Measurements from ENCODE around the gene HNRNPC. TPM values are rescaled to one million over a fixed set of nuclear protein-coding genes. Genes with fewer than 3 reads are reported as not detected.
A peak's percentile ranks its signal among the peaks of the same experiment; 100 is the strongest.
"Not testable (repeated sequence)": the region's sequence is repeated elsewhere in the genome, so short reads cannot be mapped to it uniquely, and the experiment has no call there.

HNRNPC gene
- total RNA-seq, 2 donors from 2014 or later = 948 to 1,048 TPM

DNA sequence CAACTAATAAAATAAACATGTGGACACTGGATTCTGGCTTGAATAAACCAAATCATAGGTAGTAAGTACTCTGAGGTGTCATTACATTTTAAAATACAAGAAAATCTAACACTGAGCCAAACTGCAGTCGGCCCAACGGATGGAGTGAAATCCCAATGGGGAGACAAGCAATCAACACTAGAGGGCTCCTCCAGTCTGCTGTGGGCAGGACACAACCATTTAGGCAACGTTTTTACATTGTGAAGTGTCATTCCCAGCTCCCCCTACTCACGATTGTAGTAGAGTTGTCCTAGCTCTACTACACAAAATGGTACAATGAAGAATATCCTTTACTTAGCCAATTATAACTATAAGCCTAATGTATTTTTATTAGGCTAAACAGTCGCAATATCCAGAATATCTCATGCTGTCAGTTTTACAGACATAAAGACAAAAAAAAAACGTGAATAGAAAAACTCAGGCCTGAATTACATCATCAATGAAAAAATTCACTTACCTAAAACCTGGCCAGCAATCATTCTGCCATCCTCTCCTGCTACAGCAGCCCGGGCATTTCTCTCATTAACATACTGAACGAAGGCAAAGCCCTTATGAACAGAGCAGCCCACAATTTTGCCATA is 35.7 kb downstream of the HNRNPC start:
- Mint-ChIP-seq H3K9me3 (no peaks in the 10 kb centered on the region), H3K36me3 (peaks cover 17 to 63% of the 10 kb centered on the region in 2 donors), H3K27ac (no peak overlapping the region)
- ATAC-seq = no peak
- no peak for DNase-seq (ENCODE audit: low spot score in 2 of 2)

DNA sequence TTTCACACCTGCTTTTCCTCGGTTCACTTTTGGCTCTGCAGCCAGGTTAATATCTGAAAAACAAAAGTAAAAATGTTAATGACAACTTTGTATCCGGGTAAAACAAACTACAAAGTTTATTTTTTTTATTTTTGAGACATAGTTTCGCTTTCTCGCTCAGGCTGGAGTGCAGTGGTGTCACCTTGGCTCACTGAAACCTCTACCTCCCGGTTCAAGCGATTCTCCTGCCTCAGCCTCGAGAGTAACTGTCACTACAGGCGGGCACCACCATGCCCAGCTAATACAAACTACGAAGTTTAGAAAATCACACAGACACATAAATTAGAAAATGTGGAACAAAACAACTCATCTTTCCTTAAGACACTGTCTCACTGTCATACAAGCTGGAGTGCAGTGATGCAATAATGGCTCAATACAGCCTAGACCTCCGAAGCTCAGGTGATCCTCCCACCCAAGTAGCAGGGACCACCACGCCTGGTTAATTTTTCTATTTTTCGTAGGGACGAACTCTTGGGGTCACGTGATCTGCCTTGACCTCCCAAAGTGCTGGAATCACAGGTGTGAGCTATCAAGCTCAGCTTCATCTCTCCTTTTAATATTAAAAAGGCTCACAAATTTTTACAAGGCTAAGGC is 38.1 kb downstream of the HNRNPC start:
- DNase-seq (ENCODE audit: low spot score in 2 of 2) = no peak

DNA sequence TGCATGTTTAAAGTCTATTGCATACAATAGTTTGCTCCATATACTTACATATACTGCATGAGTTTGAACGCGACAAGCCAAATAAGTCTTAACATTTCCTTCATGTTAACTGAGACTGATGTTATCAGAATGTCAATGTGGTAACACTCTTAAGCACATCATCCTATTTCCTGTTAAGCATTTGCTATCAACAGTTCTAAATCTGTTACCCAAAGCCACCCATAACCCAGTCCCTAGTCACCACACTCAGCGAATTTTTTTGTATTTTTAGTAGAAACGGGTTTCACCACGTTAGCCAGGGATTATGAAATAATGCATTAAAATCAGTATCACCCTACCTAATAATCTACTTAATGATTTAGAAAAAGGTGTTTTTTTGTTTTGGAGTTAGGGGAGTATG is 39.4 kb downstream of the HNRNPC start:
- Mint-ChIP-seq H3K9me3 (no peaks in the 10 kb centered on the region), H3K27ac (peak overlapping the region; percentile 63 to 82), H3K36me3 (peaks cover 23 to 58% of the 10 kb centered on the region in 2 donors)
- ATAC-seq = peak; percentile 34 to 72
- DNase-seq (ENCODE audit: low spot score in 2 of 2) = no peak

More for the DNA sequence above, 38.1 kb downstream of the HNRNPC start:
- H3K27ac Mint-ChIP-seq = peak overlapping the region in 1 of 2 donors; percentile 88
- H3K36me3 Mint-ChIP-seq = peaks cover 23 to 63% of the 10 kb centered on the region in 2 donors
- peak in 1 of 2 donors; percentile 32 for ATAC-seq
- no peaks in the 10 kb centered on the region for H3K9me3 Mint-ChIP-seq

DNA sequence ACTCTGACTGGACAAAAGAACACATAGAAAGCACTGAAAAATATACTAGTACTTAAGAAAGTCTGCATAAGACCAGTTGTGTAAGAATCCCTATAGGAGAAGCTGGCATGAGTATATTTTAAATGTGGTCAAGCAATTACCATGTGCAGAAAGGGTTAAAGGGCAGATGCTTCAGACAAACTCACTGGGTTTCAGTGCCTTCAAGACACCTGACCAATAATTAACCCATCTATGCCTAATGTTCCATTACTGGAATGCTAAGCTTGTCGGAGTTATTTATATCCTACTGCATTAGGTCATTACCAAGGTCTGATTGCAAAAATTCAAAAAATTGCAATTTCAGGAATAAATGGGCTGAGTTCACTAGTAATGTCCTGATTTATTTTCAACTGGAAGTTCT is 41.3 kb downstream of the HNRNPC start:
- ATAC-seq (no peak), DNase-seq (ENCODE audit: low spot score in 2 of 2) (no peak)
- Mint-ChIP-seq H3K9me3 (no peaks in the 10 kb centered on the region), H3K27ac (no peak overlapping the region), H3K36me3 (peaks cover 22 to 59% of the 10 kb centered on the region in 2 donors)

DNA sequence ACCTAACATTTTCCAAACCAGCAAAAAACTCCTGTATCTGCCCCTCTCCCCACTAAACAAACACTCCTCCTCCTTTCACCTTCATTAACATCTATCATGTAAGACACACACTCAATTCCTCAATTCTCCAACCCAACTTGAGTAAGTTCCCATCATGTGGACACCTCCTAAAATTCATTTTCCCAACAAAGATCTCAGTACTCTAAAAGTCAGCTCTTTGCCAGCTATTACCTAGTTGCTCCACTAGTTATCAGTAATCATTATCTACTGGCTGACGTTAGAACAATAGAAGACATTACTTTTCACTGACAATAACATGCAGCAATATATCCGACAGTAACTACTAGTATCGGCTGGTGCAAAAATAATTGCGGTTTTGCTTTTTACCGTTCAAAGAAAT is 42.1 kb downstream of the HNRNPC start:
- no peaks in the 10 kb centered on the region for H3K9me3 Mint-ChIP-seq
- peak overlapping the region; percentile 2 to 36 for H3K27ac Mint-ChIP-seq
- ATAC-seq (no peak), DNase-seq (ENCODE audit: low spot score in 2 of 2) (no peak)
- H3K36me3 Mint-ChIP-seq = peaks cover 22 to 61% of the 10 kb centered on the region in 2 donors

DNA sequence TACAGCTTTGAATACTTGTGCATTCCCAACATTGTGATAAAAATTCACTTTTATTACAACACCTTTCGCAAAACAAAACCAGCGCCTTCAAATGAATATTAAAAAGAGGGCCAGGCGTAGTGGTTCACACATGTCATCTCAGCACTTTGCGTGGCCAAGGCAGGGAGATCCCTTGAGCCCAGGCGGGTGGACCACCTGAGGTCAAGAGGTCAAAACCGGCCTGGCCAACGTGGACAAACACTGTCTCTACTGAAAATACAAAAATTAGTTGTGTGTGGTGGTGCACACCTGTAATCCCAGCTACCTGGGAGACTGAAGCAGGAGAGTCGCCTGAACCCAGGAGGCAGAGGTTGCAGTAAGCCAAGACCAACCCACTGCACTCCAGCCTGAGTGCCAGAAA is 42.8 kb downstream of the HNRNPC start:
- H3K36me3 Mint-ChIP-seq = peaks cover 22 to 61% of the 10 kb centered on the region in 2 donors
- ATAC-seq (no peak), DNase-seq (ENCODE audit: low spot score in 2 of 2) (no peak)
- no peak overlapping the region for H3K27ac Mint-ChIP-seq
- no peaks in the 10 kb centered on the region for H3K9me3 Mint-ChIP-seq

- not testable (repeated sequence) for DNase-seq (ENCODE audit: low spot score in 2 of 2); H3K9me3 Mint-ChIP-seq; ATAC-seq; H3K27ac Mint-ChIP-seq
- H3K36me3 Mint-ChIP-seq = peaks cover 21 to 60% of the 10 kb centered on the region in 2 donors
Observed at GRCh38 chr14:21225164-21225563, 44.1 kb downstream of the HNRNPC start.

GRCh38 chr14:21220874-21221477 is 48.3 kb downstream of the HNRNPC start:
- H3K27ac Mint-ChIP-seq = peak overlapping the region; percentile 45 to 98
- ATAC-seq (peak; percentile 29 to 74), DNase-seq (ENCODE audit: low spot score in 2 of 2) (no peak)
- no peaks in the 10 kb centered on the region for H3K9me3 Mint-ChIP-seq
- peaks cover 10 to 54% of the 10 kb centered on the region in 2 donors for H3K36me3 Mint-ChIP-seq

GRCh38 chr14:21219561-21220111 is 49.6 kb downstream of the HNRNPC start:
- Mint-ChIP-seq H3K27ac (peak overlapping the region; percentile 32 to 98), H3K36me3 (peaks cover 15 to 62% of the 10 kb centered on the region in 2 donors), H3K9me3 (no peaks in the 10 kb centered on the region)
- ATAC-seq (peak in 1 of 2 donors; percentile 23), DNase-seq (ENCODE audit: low spot score in 2 of 2) (no peak)

DNA sequence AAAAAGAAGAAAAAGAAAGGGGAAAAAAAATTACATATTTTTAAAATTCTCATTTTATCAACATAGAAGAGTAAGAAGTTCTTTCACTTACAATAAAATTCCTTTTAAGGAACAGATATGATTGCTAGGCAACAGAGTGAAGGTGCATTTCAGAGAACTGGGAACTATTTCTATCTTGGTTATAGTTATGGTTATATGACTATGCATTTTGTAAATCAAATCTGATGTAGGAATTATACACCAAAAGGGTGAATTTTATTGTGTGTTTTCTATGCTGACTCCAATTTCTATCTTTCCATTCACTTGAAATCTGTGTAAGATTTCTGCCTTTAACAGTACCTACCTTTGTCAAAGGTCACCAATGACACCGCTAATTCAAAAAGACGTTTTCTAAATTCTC is 50.1 kb downstream of the HNRNPC start:
- H3K36me3 Mint-ChIP-seq = peaks cover 14 to 61% of the 10 kb centered on the region in 2 donors
- DNase-seq (ENCODE audit: low spot score in 2 of 2) = no peak
- H3K27ac Mint-ChIP-seq = peak overlapping the region; percentile 32 to 98
- ATAC-seq = no peak
- no peaks in the 10 kb centered on the region for H3K9me3 Mint-ChIP-seq

- peaks cover 30 to 69% of the 10 kb centered on the region in 2 donors for H3K36me3 Mint-ChIP-seq
- H3K9me3 Mint-ChIP-seq = no peaks in the 10 kb centered on the region
- DNase-seq (ENCODE audit: low spot score in 2 of 2) (no peak), ATAC-seq (no peak)
- H3K27ac Mint-ChIP-seq = peak overlapping the region; percentile 72 to 97
Observed at GRCh38 chr14:21215879-21216251, 53.4 kb downstream of the HNRNPC start.

DNA sequence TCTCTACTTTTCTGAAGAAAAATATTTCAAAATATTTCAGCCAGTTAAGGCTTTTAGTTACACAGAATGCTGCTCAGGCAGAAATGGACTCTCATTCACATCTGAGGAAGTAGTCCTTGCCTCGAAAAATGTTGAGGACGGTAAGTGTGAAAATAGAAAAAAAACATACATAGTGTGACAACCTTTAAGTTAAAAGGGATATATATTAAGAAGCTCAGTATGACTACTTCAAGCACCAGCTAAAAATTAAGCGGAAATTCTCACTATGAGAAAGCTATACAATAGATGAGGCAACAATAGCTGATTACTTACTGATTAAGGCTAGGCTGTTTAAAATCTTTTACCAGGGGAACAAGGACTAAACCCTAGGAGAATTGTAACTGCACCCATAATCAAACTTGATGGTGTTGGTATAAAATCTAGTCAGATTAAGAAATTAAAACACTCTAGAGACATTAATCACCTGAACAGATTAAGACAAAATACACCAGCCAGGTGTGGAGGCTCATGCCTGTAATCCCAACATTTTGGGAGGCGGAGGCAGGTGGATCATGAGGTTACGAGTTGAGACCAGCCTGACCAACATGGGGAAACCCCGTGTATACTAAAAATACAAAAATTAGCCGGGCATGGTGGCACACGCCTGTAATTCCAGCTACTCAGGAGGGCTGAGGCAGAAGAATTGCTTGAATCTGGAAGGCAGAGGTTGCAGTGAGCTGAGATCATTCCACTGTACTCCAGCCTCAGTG is 53.9 kb downstream of the HNRNPC start:
- DNase-seq (ENCODE audit: low spot score in 2 of 2) = no peak
- peak; percentile 29 to 38 for ATAC-seq
- Mint-ChIP-seq H3K27ac (peak overlapping the region; percentile 72 to 97), H3K9me3 (no peaks in the 10 kb centered on the region), H3K36me3 (peaks cover 30 to 65% of the 10 kb centered on the region in 2 donors)

- Mint-ChIP-seq H3K9me3 (no peaks in the 10 kb centered on the region), H3K27ac (peak overlapping the region in 1 of 2 donors; percentile 19), H3K36me3 (peaks cover 30 to 63% of the 10 kb centered on the region in 2 donors)
- no peak for ATAC-seq
- DNase-seq (ENCODE audit: low spot score in 2 of 2) = no peak
Observed at GRCh38 chr14:21213652-21214051, 55.6 kb downstream of the HNRNPC start.

DNA sequence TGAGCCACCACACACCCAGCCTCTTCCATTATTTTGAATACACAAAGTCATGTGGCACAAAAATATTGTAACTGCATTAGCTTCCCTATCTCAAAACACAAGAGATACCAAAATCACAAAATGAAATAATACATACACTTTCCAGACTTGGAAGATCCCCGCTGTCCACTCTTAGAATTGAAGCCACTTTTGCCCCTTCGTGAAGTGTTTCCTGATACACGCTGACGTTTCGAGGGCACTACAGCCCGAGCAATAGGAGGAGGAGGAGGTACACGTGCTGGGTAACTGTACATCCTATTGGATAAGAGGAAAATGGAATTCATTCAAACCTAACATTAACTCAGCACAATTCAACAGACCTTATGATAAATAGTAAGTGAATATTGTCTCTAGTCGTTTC is 56.4 kb downstream of the HNRNPC start:
- Mint-ChIP-seq H3K36me3 (peaks cover 37 to 71% of the 10 kb centered on the region in 2 donors), H3K27ac (peak overlapping the region in 1 of 2 donors; percentile 94)
- ATAC-seq; H3K9me3 Mint-ChIP-seq; DNase-seq (ENCODE audit: low spot score in 2 of 2): not testable (repeated sequence)

- peaks cover 44 to 84% of the 10 kb centered on the region in 2 donors for H3K36me3 Mint-ChIP-seq
- H3K9me3 Mint-ChIP-seq = no peaks in the 10 kb centered on the region
- H3K27ac Mint-ChIP-seq = peak overlapping the region in 1 of 2 donors; percentile 78
- DNase-seq (ENCODE audit: low spot score in 2 of 2) (no peak), ATAC-seq (no peak)
Observed at GRCh38 chr14:21211509-21211908, 57.7 kb downstream of the HNRNPC start.

DNA sequence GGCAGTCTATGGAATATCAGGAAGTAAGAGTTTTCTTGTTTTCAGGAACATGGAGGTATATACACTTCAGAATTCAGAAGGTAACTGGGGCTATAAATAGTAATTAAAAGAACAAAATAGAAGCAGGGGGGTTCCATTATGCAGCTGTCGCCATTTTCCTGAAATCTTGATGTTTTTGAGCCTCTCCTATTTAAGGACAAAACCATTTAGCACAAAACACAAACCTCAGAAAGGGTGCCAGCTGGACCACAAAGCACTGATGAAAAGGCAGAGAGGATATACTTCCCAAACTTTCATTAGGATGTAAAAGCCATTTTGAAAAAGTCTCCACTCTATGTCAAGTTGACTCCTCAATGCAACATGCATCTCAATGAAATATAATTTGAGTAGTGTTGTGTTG is 59.2 kb downstream of the HNRNPC start:
- H3K27ac Mint-ChIP-seq = peak overlapping the region in 1 of 2 donors; percentile 20
- no peaks in the 10 kb centered on the region for H3K9me3 Mint-ChIP-seq
- no peak for DNase-seq (ENCODE audit: low spot score in 2 of 2)
- peaks cover 37 to 76% of the 10 kb centered on the region in 2 donors for H3K36me3 Mint-ChIP-seq
- ATAC-seq = no peak

All from activated naive CD4-positive, alpha-beta T cell treated with anti-CD3 and anti-CD28 coated beads, Interleukin-2, amount 50 U/mL, for 72 hours (primary cell).